HS-5 (cell line): Measurements from ENCODE around the gene NUP210.

Source experiments
- DNase-seq: peaks from one replicate; pipeline ENCODE4 v3.0.0-alpha.2; 2012; ENCODE audit warnings: low read depth

NUP210 gene

GRCh38 chr3:13289771-13290285 lies 130.3 kb downstream of the NUP210 start:
- DNase-seq: no peak

DNA sequence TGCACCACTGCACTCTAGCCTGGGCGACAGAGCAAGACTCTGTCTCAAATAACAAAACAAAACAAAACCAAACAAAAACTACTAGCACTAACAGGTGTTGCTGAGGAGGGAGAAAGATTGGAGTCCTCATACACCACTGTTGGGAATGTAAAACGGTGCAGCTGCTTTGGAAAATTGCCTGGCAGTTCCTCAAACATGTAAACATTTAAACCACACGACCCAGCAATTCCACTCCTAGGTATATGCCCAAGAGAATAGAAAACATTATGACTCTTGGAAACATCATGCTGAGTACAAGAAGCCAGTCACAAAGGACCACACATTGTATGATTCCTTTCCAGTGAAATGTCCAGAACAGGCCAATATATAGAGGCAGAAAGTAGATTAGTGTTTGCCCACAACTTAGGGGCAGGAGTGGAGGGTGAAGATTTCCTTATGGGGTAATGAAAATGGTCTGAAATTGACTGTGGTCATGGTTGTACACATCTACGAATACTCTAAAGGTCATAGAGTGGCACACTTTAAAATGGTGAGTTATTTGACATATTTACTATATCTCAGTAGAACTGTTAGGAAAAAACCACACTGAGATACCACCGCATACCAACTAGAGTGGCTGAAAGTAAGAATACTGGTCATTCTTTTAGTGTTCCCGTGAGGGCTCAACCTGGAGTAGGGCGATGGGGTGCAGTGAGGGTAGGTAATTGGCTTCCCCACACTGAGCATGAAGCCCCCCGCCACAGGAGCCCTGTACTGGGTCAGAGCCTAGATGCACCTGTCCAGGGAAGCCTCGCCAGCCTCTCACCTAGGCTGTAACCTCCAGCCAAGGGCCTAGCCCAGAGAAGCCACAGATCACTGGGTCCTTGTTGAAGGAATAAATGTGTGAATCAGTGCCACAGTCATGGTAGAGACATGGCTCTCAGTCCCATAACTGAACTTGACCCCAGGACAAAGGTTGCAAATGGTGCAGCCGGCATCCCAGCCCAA lies 131.1 kb downstream of the NUP210 start:
- DNase-seq: no peak

GRCh38 chr3:13287833-13288232 lies 132.3 kb downstream of the NUP210 start:
- DNase-seq: no peak

- no peak for DNase-seq
Measured at GRCh38 chr3:13286873-13287272, 133.2 kb downstream of the NUP210 start.

GRCh38 chr3:13285007-13285567 lies 135.0 kb downstream of the NUP210 start:
- DNase-seq: no peak

DNA sequence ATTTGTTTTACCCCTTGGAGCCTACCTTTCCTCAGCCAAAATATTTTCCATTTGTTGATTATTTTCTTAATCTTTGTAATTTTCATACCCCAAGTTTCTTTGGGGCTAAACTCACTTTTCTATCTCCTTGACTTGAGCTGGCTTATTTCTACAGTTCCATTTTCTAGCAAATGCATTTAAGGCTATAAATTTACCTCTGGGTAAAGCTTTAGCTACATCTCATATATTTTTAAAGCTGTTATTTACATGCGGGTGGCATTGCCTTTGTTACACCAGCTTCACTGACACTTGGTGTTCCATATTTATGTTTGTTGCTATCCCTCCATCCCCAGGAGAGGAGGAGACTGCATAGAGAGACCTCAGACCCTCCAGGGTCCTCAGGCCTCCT lies 136.3 kb downstream of the NUP210 start:
- DNase-seq: no peak

DNA sequence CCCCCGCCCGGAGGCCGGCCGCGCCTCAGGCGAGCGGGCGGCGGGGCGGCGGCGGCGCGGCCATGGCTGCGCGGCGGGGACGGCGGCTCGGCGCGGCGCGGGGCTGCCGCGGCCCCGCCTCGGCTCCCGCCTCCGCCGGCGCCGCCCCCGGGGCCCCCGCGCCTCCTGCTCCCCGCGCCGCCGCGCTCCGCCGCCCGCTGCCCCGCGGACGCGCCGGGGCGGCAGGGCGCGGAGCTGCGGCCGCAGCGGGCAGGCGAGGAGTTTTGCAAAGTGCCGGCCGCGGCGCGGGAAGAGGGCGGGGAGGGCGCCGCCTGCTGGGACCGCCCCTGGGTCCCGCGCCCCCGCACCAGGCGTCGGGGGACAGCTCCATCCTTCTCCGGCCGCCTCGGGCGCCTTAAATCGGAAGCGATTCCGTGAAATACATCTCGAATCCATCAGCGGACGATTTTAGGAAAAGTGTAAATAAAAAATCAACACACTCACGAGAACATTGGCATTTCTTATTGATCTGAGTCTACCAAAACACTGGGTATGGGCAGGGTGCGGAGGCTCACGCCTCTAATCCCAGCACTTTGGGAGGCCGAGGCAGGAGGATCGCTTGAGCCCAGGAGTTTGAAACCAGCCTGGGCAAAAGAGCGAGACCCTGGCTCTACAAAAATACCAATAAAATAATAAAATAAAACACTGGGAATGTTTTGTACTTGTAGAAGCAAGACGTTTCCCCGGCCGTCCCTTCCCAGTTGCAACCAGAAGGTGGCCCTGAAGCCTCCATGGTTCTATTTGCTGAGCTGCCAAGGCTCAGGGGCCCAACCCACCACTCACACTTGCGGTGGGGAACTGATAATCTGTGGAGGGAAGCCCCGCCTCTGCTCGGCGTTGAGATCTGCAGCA lies 136.9 kb downstream of the NUP210 start:
- DNase-seq: no peak

DNA sequence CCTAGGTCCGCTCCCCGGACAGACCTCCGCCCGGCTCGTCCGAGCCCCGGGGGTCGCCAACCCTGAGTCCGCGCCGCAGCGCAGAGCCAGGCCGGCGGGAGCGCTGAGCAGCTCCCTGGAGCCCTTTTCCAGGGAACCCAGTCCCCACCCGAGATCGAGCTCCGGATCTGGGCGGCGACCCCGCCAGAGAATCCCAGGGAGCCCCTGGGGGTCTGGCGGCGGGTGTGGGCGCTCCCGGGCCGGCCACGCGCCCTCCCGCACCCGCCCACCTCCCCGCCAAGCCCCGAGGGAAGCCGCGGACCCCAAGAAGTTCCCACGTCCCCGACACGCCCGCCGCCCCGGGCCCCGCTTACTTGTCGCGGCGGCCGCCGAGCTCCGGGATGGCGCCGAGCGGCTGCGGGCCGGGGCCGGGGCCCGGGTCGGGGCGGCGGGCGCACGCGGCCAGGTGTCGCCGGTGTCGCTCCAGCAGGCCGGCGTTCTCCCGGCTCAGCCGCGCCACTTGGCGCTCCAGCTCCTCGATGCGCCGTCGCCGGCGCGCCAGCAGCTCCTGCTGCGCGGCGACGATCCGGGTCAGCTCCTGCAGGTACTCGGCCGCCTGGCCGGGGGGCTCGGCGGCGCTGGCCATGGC lies 137.7 kb downstream of the NUP210 start:
- no peak for DNase-seq

DNA sequence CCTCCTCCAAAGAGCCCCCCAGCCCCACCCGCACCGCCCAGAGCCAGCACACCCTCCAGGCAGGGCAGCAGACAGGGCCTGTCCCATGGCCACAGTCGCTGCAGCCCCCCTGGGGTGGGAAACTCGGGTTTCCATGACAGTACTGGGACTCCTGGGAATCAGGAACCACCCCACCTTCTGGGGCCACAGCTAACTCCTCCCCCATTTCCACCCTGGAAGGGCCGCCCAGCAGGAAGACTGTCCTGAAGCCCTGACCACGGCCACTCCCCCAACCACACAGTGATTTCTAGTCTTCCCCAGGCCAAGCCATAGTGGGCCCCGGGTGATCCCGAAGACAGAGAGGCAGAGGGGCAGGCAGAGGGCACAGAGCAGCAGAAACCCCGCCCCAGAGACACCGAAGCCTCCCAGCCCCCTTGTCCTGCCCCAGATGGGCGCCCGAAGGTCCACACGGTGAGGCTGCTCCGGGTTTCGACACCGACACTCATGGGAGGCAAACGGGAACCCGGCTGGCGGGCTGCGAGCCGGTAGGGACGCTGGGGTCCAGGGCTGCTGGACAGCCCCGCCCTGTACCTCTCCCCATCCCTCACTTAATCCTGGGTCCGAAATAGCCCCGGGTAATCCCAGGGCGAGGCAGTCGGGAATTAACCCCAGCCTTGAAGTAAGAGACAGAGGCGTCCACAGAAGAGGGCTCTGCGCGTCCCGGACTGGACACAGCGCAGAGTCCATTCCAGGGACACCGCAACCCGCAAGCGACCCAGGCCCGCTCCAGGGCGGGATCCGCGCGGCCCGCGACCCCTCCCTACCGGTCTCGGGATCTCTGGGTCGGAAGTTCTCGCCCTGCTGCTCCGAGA lies 138.4 kb downstream of the NUP210 start:
- no peak for DNase-seq

GRCh38 chr3:13280811-13281506 lies 139.2 kb downstream of the NUP210 start:
- DNase-seq: no peak

DNA sequence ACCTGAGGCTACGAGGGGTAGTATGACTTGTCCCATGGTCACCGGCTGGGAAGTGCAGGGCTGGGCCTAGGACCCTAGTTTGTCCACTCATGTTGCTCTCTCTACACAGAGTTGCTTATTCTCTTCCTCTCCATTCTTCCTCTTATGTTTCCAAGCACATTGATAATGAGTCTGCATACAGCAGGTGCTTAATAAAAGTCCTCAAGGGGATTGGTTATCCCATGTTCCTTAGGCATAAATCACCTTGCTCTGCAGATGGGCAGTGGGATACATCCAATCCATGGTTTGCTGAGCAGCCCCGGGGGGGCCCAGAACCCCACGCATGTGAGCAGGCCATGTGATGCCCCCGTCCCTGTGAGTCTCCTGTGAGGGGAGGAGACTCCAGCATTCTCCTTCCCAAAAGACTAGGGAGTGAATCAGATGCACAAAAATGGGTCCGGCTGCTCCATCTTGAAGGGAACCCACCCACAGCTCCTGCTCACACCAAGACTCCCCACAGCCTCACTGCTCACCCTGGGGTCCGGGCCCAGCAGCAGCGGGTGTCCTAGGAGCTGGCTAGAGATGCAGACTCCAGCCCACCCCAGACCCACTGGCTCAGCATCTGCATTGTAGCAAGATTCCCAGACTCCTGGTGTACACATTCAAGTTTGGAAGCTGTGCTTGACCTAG lies 139.9 kb downstream of the NUP210 start:
- no peak for DNase-seq

- DNase-seq: no peak
Measured at GRCh38 chr3:13279532-13279910, 140.6 kb downstream of the NUP210 start.

DNA sequence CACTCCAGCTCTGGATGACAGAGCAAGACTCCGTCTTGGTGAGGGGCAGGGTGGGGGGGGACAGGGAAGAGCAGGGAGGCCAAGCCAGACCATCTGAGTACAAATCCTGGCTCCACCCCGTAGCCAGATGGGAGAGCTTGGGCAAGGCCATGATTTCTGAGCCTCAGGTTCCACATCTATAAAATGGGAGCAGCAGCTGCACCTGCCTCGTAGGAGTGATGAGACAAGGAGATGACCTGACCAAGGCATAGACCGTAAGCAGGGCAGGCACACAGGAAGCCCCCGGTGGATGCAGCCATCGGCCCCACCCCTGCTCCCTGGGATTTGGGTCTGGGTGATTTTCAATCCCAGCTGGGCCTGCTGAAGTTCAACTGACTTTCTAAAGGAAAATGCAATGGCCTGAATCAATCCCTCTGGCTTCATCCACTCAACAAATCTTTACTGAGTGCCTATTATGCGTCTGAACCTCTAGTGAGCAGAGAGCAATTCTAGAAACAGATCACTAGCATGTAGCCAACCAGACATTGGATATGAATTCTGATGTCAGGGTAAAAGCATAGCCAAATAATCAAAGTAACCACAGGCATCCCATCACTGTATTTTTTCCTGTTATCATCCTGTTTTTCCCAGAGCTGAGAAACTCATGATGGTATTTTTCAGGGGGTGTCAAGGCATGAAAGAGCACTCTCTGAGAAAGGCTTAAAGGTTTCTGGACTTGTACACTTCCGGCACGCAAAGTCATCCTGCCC lies 141.2 kb downstream of the NUP210 start:
- no peak for DNase-seq

DNA sequence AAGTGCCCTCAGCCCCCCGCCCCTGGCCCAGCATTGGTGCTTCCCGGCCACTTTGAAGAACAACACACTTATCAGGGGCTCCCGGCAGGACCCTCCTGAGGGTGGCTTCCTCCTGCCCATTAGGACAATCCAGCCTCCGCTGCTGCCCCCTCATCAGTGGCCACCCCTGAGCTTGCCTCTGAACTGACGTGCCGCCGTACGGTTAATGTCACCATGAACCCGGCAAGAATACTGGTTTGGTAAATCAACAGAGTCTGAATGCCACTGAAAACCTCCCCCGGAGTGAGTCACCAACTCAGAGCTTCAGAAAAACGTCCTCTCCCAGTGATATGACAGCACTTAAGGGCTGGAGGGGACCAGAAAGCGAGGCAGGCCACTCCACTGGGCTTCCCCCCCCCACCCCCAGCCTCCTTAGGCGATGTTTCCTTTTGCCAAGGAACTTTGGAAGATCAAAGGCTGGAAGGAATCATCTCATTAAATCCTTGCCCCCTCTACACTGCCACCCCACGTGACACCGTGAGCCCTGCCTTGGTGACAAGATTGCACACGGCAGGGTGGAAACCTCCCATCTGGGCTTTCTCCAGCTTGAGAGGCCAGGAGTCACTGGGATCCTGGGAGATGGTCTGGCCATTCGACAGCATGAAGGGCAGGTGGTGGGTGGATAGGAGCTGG lies 142.1 kb downstream of the NUP210 start:
- DNase-seq: no peak

- DNase-seq: no peak
Measured at GRCh38 chr3:13277196-13277813, 142.8 kb downstream of the NUP210 start.

GRCh38 chr3:13276438-13277195 lies 143.5 kb downstream of the NUP210 start:
- DNase-seq: no peak

DNA sequence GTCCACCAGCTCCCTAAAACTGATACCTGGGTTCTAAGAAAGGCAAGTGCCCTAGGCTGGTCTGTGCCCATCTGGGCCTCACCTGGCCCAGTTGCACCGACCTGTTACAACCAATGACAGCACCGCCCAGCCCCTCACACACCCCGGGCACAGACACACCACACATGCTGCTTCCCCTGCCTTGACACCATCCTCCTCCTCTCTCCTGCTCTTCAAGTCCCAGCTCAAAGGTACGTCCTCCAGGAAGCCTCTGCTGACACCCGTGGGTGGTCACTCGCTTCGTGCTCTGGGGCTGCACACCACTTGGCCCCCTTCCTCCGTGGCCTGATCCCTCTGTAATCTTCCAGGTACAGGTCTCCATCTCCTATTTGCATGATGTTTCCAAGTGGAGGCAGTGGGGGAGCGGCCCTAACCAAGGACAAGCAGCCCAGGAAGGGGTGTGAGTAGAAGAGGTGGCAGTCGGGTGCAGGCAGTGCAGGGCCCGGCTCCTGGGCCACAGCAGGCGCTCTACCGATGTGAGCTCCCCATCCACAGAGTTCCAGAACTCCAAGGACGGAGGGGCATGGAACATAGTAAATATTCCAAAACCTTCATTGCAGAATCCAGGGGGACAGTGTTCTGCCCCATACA lies 144.6 kb downstream of the NUP210 start:
- DNase-seq: no peak
